Mesenteric fat pad (tissue), 1 donor: Measurements from ENCODE around the gene EXO5. TPM values are rescaled to one million over a fixed set of nuclear protein-coding genes. Genes with fewer than 3 reads are reported as not detected.
"Not testable (repeated sequence)": the region's sequence is repeated elsewhere in the genome, so short reads cannot be mapped to it uniquely, and the experiment has no call there.

Source experiments
- DNase-seq: peaks from one replicate; pipeline ENCODE4 v3.0.0-alpha.2; 2020; ENCODE audit warnings: low spot score
- total RNA-seq: library from RNA; stranded (reverse); fragmentation: NEBNext Ultra II Directional; extraction: Animal tissue kit (Norgen Biotek cat#: 25700); gene quantifications from one replicate; pipeline ENCODE4 v1.2.1, GENCODE V29; 2021
- donor health status: DM: yes; HTN: yes; CAD: no.

The EXO5 gene
- total RNA-seq, 1 donor from 2014 or later, result 6.3 TPM

- no peak for DNase-seq
Observed at GRCh38 chr1:40546957-40547356, 38.4 kb downstream of the EXO5 start.

- no peak for DNase-seq
Observed at GRCh38 chr1:40553017-40553416, 44.5 kb downstream of the EXO5 start.

DNA sequence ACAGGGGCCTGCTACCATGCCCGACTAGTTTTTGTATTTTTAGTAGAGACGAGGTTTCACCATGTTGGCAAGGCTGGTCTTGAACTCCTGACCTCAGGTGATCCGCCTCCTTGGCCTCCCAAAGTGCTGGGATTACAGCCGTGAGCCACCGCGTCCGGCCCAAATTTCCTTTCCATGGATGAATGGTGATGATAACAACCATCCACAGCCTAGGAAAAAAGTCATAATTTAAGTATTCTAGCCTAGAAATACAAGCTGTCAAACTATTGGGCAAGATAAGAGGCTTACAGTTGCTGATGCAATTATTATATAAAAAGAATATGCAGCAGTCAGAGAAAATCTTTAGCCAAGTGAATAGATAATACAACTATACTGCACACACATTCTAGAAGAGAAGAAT is 46.2 kb downstream of the EXO5 start:
- not testable (repeated sequence) for DNase-seq

DNA sequence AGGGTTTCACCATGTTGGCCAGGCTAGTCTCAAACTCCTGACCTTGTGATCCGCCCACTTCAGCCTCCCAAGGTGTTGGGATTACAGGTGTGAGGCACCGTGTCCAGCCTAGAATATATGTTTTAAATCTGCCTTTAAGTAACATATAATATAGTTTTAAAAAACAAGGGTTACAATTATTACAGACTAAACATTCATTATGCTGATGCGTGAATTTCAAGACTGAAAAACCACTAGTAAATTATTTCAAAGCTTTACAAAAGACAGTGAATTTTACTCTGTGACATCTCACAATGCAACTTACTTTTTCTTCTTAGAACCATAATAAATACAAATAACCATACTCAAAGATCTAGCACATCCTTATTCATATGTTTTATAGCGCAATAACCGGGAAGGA is 47.6 kb downstream of the EXO5 start:
- DNase-seq, result no peak

GRCh38 chr1:40558241-40558640 is 49.7 kb downstream of the EXO5 start:
- DNase-seq, result not testable (repeated sequence)

DNA sequence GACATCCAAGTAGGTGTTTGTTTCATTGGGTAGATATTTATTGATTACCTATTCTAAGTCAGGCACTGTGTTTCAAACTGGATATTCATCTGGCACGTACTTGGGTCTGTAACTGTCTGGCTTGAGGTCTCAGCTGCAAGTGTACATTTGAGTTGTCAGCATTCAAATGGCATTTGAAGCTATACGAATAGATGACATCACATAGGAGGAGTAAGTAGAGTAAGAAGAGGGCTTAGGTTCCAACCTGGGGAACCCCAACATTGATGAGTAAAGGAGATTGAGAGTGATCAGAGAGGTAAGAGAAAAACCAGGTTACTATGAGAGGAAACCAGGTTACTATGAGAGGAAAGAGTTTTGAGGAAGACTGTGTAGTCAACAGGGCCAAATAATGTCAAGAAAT is 53.6 kb downstream of the EXO5 start:
- DNase-seq, result no peak

GRCh38 chr1:40563266-40563665 is 54.7 kb downstream of the EXO5 start:
- no peak for DNase-seq

GRCh38 chr1:40564506-40564905 is 55.9 kb downstream of the EXO5 start:
- no peak for DNase-seq

DNA sequence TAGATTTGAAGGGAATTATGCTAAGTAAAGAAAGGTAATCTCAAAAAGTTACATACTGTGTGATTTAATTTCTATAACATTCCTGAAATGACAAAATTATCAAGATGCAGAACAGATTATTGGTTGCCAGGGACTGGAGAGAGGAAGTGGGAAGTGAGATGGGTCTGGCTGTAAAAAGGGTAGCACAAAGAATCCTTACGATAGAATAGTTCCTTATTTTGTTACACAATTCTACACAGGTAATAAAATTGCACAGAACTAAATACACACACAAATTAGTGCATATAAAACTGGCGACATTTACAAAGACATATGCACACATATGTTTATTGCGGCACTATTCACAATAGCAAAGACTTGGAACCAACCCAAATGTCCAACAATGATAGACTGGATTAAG is 56.3 kb downstream of the EXO5 start:
- DNase-seq, result no peak

Other genes starting within 250 kb of the EXO5 start
- 0.48 TPM for gene COL9A2, start 191.5 kb upstream of the EXO5 start, total RNA-seq
- 69.7 TPM for gene SMAP2, start 135.0 kb upstream of the EXO5 start, total RNA-seq
- gene ZFP69B, start 58.3 kb upstream of the EXO5 start, total RNA-seq, result 1.3 TPM
- gene ZFP69, start 31.5 kb upstream of the EXO5 start, total RNA-seq, result 3.0 TPM
- gene ZNF684, start 22.9 kb downstream of the EXO5 start, total RNA-seq, result 3.7 TPM
- 1.2 TPM for gene RIMS3, start 156.9 kb downstream of the EXO5 start, total RNA-seq
- gene NFYC, start 182.9 kb downstream of the EXO5 start, total RNA-seq, result 36.4 TPM